Thymus (tissue), 11 donors: ENCODE data around the gene PTPRT. TPM values are rescaled to one million over a fixed set of nuclear protein-coding genes. Genes with fewer than 3 reads are reported as not detected.

Experiments
- DNase-seq, 9 donors: peaks; one replicate each; pipeline ENCODE4 v3.0.0-alpha.2; 2013; ENCODE audit warnings: low spot score in 9 of 9, low read depth in 6 of 9, missing footprints in 1 of 9
- H3K27ac ChIP-seq, 2 donors: one replicate each; pipeline ENCODE4 v1.5.1; 2013; ENCODE audit warnings: control low read depth in 1 of 2, low read depth in 1 of 2, low read length in 1 of 2, mild to moderate bottlenecking in 1 of 2, moderate library complexity in 1 of 2
- H3K27me3 ChIP-seq, 2 donors: one replicate each; pipeline ENCODE4 v1.5.1; 2013; ENCODE audit warnings: low read length in 1 of 2; ENCODE audit not compliant: control insufficient read depth in 2 of 2, insufficient read depth in 1 of 2
- H3K36me3 ChIP-seq, 2 donors: one replicate each; pipeline ENCODE4 v1.5.1; 2013; ENCODE audit warnings: low read length in 1 of 2, mild to moderate bottlenecking in 1 of 2, moderate library complexity in 1 of 2; ENCODE audit not compliant: control insufficient read depth in 2 of 2, insufficient read depth in 2 of 2
- H3K4me1 ChIP-seq, 2 donors: one replicate each; pipeline ENCODE4 v1.5.1; 2013; ENCODE audit warnings: low read length in 2 of 2; ENCODE audit not compliant: control insufficient read depth in 2 of 2, insufficient read depth in 2 of 2
- H3K4me3 ChIP-seq, 2 donors: one replicate each; pipeline ENCODE4 v1.5.1; 2013; ENCODE audit warnings: low read length in 2 of 2, control low read depth in 1 of 2, mild to moderate bottlenecking in 1 of 2
- H3K9me3 ChIP-seq, 2 donors: one replicate each; pipeline ENCODE4 v1.5.1; 2013; ENCODE audit warnings: low read length in 1 of 2, mild to moderate bottlenecking in 1 of 2; ENCODE audit not compliant: control insufficient read depth in 2 of 2, insufficient read depth in 1 of 2
- WGBS: extraction: QIAGEN DNeasy Blood & Tissue Kit; methylation state at CpG from one replicate; pipeline ENCODE4 v1.1.7; 2013; 5-methylcytosine and 5-hydroxymethylcytosine counted together
- polyA plus RNA-seq: library from polyadenylated mRNA; stranded (reverse); fragments of 200-250 nt; gene quantifications from one replicate; pipeline ENCODE4 v1.2.3, GENCODE V29; 2013
- total RNA-seq: library from RNA; stranded (reverse); fragments of 120-200 nt; gene quantifications from one replicate; pipeline ENCODE4 v1.2.4, GENCODE V29; 2013
- donor health status: healthy.

PTPRT gene
- total and polyA plus RNA-seq, 2 donors: 2.4 to 4.5 TPM

- H3K27ac ChIP-seq: no peak overlapping the region
- no peaks in the 10 kb centered on the region for H3K4me1 ChIP-seq
- H3K9me3 ChIP-seq: no peaks in the 10 kb centered on the region
- no peak overlapping the region for H3K4me3 ChIP-seq
- no peak for DNase-seq
- no peaks in the 10 kb centered on the region for H3K27me3 ChIP-seq
- H3K36me3 ChIP-seq: no peaks in the 10 kb centered on the region
- WGBS: 93% methylated on average over 5 of the region's 5 CpGs
Measured at GRCh38 chr20:42544926-42545325, 644.8 kb downstream of the PTPRT start.

DNA sequence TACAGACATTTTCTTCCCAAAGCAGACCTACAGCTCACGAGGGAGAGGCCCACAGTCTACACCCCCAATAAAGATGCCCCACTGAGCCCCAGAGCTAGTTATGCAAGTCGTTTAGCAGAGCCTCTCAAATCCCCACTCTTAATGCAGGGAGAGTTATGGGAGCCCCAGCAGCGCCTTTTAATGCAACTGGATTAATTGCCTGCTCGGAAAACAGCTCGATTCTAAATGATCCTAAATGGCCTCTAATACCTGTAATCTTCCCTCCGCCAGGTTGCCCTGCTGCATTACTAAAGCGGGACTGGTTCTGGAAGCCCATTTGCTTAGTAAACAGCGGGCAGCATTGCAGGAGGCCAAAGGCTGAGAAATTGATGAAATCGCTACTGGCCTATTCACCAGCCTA, 656.9 kb downstream of the PTPRT start:
- no peak for DNase-seq
- Histone ChIP-seq H3K4me1 (peaks cover 0 to 2% of the 10 kb centered on the region in 2 donors), H3K9me3 (no peaks in the 10 kb centered on the region), H3K4me3 (no peak overlapping the region), H3K36me3 (no peaks in the 10 kb centered on the region), H3K27ac (no peak overlapping the region), H3K27me3 (no peaks in the 10 kb centered on the region)
- WGBS: 81% methylated on average over 9 of the region's 9 CpGs

- Histone ChIP-seq H3K9me3 (no peaks in the 10 kb centered on the region), H3K4me3 (no peak overlapping the region), H3K36me3 (no peaks in the 10 kb centered on the region), H3K27ac (no peak overlapping the region), H3K27me3 (no peaks in the 10 kb centered on the region), H3K4me1 (peaks cover 0 to 2% of the 10 kb centered on the region in 2 donors)
- DNase-seq: peak in 1 of 9 donors; percentile 7
- 75% methylated on average over 7 of the region's 7 CpGs for WGBS
Measured at GRCh38 chr20:42531508-42531961, 658.2 kb downstream of the PTPRT start.

DNA sequence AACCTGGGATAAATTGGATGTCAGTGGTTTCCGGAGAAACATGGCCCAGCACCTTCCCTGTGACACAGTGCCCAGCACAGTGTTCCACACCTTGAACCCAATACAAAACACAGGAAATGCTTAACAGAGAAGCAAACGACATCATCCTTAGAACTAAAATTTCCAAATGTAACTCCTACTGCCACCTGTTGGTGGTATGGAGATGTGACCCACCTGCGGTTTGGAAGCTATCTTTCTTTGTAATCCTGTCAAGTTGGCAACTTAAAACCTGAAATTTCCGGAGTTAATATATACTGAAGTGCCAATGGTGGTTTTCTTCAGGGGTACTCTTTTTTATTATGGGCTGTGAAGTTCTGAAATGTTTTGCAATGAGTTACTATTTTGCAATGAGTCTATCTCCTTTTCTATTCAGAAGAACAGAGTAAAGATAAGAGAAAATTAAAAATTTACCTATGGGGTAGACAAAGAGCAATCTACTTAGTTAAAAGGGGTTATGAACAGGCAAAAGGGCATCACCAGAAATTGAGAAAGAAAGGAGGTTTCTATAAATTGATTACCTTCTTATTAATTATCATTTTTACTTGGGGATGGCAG, 658.8 kb downstream of the PTPRT start:
- no peaks in the 10 kb centered on the region for H3K27me3 ChIP-seq
- WGBS: 28% methylated on average over 4 of the region's 4 CpGs
- peak in 1 of 9 donors; percentile 9 for DNase-seq
- peaks cover 0 to 2% of the 10 kb centered on the region in 2 donors for H3K4me1 ChIP-seq
- H3K9me3 ChIP-seq: no peaks in the 10 kb centered on the region
- H3K27ac ChIP-seq: no peak overlapping the region
- H3K36me3 ChIP-seq: no peaks in the 10 kb centered on the region
- H3K4me3 ChIP-seq: no peak overlapping the region

DNA sequence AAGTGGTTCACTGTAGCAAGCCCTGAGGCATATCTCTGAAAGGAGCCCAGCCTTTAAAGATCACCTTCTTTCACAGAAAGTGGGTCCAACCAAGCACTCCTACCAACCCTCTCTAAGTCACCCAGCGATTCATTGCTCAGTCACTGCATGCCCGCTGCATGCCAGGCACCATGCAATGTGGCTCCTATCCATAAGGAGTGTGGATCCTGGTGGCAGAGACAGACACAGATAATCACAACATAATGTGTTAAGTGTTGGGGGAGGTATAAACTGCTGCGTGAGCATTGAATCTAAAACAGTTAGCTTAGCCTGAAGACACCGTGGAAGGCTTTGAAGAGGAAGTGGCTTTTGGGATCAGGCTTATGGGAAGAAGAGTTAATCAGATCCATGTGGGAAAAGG, 659.5 kb downstream of the PTPRT start:
- peaks cover 0 to 2% of the 10 kb centered on the region in 2 donors for H3K4me1 ChIP-seq
- 91% methylated on average over 4 of the region's 4 CpGs for WGBS
- no peak overlapping the region for H3K27ac ChIP-seq
- H3K27me3 ChIP-seq: no peaks in the 10 kb centered on the region
- H3K9me3 ChIP-seq: no peaks in the 10 kb centered on the region
- no peaks in the 10 kb centered on the region for H3K36me3 ChIP-seq
- H3K4me3 ChIP-seq: no peak overlapping the region
- DNase-seq: no peak

DNA sequence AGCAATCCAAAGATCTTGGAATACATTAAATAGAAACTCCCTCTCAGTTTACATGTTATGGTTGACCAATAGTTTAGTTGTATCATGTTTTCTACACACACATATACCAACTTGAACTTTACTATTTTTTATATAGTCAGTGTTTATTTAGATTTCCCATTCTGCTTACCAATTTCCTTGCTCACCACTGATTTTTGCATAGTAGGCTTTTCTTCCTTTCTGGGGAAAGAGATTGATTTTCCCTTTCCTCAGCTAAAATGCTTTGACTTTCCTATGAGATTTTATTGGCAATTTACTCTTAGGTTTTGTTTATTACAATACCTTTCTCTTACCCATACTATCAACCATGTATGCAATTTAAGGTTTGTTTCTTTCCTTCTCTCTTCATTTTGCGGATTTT, 665.6 kb downstream of the PTPRT start:
- 88% methylated on average over 1 of the region's 1 CpG for WGBS
- Histone ChIP-seq H3K9me3 (no peaks in the 10 kb centered on the region), H3K27me3 (no peaks in the 10 kb centered on the region), H3K4me1 (no peaks in the 10 kb centered on the region), H3K4me3 (no peak overlapping the region), H3K36me3 (no peaks in the 10 kb centered on the region), H3K27ac (no peak overlapping the region)
- DNase-seq: no peak

DNA sequence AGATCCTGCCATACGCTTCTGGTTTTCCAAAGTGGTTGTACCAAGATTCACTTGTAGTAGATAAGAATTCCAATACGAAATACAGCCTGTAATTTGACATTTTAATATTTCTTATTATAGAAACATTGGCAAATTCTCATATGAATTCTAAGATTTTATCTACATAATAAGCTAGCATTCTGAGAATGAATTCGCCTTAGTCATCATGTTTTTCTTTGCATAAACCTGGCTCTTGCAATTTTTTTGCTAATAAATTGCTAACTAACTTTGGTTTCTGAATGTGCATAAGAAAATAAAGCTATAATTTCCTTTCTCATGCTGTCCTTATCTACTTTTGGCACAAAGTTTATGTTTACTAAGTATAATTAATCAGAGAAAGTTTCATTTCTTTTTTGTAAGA, 673.0 kb downstream of the PTPRT start:
- WGBS: 87% methylated on average over 3 of the region's 3 CpGs
- Histone ChIP-seq H3K4me3 (no peak overlapping the region), H3K27ac (no peak overlapping the region), H3K27me3 (no peaks in the 10 kb centered on the region), H3K9me3 (no peaks in the 10 kb centered on the region), H3K4me1 (no peaks in the 10 kb centered on the region), H3K36me3 (no peaks in the 10 kb centered on the region)
- DNase-seq: no peak

DNA sequence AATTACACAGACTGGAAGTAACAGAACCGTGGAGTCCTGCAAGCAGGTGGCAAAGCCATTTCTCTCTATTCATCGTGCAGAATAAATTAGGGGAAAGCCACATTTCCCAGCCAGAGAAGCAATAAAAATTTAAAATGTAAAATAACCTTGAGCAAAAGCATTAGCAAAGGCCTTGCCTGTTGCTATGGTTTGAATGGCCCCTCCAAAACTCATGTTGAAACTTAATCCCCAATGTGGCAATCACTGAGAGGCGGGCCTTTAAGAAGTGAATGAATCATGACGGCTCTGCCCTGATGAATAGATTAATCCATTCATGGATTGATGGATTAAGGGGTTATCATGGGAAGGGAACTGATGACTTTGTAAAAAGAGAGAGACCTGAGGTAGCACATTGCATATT, 679.0 kb downstream of the PTPRT start:
- no peaks in the 10 kb centered on the region for H3K36me3 ChIP-seq
- 71% methylated on average over 4 of the region's 4 CpGs for WGBS
- no peak overlapping the region for H3K27ac ChIP-seq
- no peak overlapping the region for H3K4me3 ChIP-seq
- H3K27me3 ChIP-seq: no peaks in the 10 kb centered on the region
- no peaks in the 10 kb centered on the region for H3K4me1 ChIP-seq
- DNase-seq: no peak
- H3K9me3 ChIP-seq: no peaks in the 10 kb centered on the region

- Histone ChIP-seq H3K9me3 (no peaks in the 10 kb centered on the region), H3K4me3 (no peak overlapping the region), H3K27ac (no peak overlapping the region), H3K36me3 (no peaks in the 10 kb centered on the region), H3K27me3 (no peaks in the 10 kb centered on the region), H3K4me1 (no peaks in the 10 kb centered on the region)
- WGBS: 79% methylated on average over 3 of the region's 3 CpGs
- no peak for DNase-seq
Measured at GRCh38 chr20:42507874-42508273, 681.8 kb downstream of the PTPRT start.
